Hematopoietic multipotent progenitor cell treated with erythropoietin and hydrocortisone succinate and interleukin-3 and kit ligand, for 6 days (in vitro differentiated cells): Measurements from ENCODE around the gene SVBP.

Experiments
- DNase-seq: peaks from one replicate; pipeline ENCODE4 v3.0.0-alpha.2; 2015

The SVBP gene

GRCh38 chr1:42759114-42759513, 58.1 kb downstream of the SVBP start:
- peak; percentile 34 for DNase-seq

- no peak for DNase-seq
These were observed 58.6 kb downstream of the SVBP start for GRCh38 chr1:42758641-42759040.

GRCh38 chr1:42757892-42758275, 59.3 kb downstream of the SVBP start:
- DNase-seq, result no peak
